Measurements from ENCODE around the gene DACH1. TPM values are rescaled to one million over a fixed set of nuclear protein-coding genes. Genes with fewer than 3 reads are reported as not detected.

The DACH1 gene
- polyA plus RNA-seq, 3 donors: 98.9 to 105 (median 99.0) TPM

DNA sequence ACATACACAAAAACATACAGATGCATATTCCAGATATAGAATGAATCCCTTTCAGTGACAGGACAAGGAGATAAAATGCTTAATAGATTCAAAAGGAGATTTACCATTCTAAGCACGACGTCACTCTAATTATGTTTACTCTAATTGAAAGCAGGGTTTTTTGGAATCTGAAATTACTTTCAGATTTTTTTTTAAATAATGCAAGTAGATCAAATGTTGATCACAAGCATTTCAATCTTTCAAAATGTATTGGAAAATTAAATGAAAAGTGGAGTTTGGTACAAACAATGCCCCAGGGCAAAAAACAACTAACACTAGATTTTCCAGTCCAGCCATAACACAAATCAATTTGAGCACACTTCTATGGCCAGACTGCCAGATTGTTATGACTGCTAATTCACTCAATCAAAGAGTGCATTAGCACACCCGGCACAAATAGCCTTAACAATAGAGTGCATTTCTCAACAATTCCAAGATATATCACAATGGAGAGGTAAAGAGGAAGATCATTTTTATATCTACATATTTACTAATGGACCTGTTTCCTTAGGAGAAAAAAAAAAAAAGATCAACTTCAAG is 4.3 kb upstream of the DACH1 start:
- DNase-seq: no peak

DNA sequence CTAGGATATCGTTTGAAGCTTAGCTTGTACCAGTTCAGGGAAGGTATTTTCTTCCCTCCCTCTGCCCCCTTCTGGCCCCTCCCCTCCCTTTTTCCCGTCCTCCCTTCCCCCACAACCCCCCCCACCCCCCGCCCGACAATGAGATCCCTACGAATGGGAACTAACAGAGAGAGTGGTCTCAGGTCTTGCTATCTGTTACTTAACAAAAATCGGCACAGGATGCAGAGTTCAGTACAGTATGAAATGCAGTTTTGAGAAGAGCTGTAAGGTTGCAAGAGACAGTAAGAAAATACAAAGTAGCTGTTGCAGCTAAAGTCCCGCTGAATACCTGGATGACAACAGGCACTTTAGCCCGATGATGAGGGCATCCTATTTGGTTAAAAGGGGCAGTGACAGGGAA is 3.1 kb upstream of the DACH1 start:
- DNase-seq: no peak

- no peak for DNase-seq
These were observed 2.3 kb upstream of the DACH1 start for GRCh38 chr13:71869274-71869673.

DNA sequence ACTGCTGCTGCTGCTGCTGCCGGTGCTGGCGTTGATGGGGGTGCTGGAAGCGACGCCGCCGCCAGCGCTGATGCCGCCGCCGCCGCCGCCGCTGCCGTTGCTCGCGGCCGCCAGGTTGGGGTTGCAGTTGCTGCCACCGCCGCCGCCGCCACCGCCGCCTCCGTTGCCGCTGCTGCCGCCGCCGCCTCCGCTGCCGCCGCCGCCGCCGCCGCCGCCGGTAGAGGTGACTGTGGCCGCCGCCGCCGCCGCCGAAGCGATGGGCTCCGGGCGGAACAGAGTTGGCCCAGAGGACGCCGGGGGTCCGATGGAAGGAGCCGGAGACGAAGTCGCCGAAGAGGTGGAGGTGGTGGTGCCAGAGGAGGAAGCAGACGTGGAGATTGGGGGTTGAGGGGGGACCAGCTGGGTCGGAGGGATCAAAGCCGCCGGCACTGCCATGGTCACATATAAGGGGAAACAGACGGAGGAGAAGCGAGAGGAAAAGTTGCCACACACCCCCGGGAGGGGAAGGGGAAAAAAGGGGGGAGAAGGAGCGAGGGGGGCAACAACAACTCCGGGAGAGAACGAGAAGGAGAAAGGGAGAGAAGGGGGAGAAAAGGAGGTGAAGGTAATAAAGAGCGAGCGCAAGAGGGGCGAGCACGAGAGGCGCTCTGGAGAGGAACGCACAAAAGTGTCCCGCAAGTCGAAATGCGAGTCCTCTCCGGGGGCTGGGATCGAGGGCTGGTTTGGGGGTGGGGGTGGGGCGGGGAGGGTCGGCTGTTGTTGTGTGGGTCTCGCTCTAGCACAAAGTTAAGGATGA is 471 bp downstream of the DACH1 start:
- DNase-seq: no peak

DNA sequence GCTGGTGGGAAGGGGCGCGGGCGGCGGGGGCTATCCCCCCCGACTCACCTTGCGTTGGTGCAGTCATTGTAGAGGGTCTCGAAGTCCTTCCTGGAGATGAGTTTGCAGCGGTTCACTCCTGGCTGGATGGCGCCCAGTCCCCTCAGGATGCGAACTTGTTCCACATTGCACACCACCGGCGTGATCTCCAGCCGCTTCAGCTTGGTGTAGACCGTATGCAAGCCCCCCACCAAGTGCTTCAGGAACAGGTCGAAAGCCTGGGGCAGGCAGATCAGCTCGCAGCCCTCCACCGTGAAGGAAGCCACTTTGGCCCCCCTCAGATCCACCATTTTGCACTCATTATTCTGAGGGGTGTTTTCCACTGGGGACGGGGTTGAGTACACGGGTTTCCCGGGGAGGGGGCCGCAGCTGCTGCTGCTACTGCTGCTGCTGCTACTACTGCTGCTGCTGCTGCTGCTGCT is 1.1 kb downstream of the DACH1 start:
- no peak for DNase-seq

DNA sequence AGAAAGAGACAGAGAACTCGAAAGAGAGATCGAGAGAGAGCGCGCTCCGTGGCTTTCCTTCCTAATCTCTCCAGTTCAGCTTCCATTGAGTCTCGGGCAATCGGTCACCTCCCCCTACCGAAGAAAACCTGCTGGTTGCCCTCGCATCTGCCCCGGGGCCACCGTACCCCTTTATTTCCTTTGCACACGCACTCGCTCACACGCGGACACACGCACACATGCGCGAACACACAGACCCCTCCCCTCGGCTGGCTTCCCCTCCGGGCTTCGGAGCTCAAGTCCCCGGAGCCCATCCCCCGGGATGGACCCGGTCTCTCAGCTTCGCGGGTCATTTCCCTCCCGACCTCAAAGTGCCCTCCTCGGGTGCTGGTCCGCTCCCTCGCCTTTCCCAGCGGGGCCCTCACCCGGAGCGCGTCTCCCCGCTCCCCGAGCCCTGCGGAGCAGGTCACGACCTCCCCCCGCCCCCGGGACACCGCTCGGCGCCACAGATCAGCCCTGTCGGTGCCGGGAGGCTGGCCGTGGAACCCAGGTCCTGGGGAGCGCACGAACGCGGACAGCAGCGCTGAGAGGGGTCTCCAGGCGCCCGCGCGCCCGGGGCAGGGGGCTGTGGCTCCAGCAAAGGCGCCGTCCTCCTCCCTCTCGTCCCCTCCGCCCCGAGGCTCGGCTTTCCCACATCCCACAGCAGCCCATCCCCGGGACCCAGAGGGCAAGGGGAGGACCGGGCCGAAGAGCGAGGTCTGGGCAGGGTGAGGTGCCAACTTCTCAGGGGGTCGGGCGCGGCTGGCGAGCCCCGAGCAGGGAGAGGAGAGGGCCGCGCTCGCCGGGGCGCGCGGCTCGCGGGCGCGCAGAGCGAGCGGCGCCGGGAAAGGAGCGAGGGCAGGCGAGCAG is 1.8 kb downstream of the DACH1 start:
- no peak for DNase-seq

DNA sequence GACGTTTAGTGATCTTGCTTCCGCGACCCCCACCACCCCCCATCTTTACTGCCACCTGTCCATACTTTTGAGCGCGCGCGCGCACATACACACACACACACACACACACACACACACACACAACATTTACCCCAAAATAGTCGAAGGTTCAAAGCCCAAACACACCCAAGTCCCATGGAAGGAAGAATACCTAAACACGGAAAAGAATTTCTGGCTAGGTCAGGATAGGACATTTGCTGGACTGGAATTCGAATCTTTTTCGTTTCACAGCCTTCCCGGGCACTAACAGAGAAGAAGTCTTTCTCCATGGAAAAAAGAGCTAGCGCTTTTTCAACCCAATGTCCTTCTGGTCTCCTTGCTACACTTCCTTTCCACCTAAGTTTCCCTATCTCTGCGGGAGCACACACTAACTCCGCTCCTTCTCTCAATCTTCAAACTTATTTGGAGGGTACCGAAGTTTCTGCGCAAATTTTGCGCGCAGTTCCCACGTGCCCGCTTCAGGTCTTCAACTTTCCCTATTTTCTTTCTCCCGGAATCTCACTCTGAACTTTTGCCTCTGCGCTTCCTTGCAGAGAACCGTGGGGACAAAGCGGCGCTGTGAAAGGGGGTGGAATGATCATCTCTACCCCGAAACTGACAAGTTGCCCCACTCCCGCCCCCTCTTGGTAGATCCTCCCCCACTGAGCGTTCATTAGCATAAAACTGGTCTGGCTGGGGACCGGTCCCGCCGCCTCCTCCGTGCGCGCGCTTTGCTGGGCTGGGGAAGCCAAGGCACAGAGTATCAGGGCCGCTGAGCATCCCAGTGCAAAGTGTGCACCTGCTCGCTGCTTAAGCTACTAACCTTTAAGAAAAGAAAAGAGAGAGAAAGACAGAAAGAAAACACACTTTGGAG is 2.7 kb downstream of the DACH1 start:
- DNase-seq: peak; percentile 64

- no peak for DNase-seq
These were observed 3.6 kb downstream of the DACH1 start for GRCh38 chr13:71863254-71863865.

DNA sequence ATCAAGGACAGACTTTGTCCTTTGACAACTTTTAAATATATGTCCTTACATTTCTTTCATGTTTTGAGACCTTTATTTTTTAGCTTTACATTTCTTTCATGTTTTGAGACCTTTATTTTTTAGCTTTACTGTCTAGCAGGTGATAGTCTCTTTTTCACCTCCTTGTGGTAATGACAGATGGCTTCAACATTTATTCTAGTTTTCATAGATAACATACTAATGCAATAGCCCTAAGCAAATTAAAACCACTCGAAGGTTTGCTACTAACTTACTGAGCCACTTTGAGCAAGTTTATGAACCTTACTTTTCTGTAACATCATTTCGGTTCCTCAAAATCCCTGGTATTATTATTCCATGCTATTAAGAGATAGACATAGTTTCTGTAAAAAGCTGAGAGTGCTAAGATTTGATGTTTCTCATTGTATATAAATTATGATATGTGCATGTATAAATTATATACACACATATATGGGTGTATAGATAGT is 4.5 kb downstream of the DACH1 start:
- DNase-seq: no peak

- DNase-seq: no peak
These were observed 5.1 kb downstream of the DACH1 start for GRCh38 chr13:71861769-71862458.

DNA sequence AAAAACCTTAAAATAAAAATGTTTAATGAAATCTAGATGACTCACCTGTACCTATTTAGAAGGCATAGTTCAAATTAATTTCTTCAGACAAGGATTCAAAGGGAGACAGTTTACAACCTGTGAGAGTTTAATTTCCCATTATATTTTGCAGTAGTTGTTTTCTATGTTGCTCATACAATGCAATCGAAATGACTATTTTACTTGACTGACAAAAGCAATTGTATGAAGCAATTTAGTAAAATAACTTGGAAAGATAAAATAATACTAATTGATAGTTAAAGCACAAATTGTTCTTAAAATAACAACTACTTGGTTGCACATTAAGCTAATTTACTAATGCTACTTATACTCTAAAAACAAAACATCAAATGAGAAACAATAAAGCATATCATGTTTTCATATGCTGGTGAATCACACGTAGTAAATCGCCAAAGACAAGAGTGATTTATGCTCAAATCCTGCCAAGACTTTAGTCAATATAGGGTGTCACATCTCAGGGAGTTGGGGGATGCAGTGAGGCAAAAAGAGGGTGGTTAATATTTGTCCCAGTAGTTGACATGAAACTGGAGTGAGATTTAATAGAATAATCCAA is 6.4 kb downstream of the DACH1 start:
- DNase-seq: no peak

- no peak for DNase-seq
These were observed 8.4 kb downstream of the DACH1 start for GRCh38 chr13:71858647-71859046.

DNA sequence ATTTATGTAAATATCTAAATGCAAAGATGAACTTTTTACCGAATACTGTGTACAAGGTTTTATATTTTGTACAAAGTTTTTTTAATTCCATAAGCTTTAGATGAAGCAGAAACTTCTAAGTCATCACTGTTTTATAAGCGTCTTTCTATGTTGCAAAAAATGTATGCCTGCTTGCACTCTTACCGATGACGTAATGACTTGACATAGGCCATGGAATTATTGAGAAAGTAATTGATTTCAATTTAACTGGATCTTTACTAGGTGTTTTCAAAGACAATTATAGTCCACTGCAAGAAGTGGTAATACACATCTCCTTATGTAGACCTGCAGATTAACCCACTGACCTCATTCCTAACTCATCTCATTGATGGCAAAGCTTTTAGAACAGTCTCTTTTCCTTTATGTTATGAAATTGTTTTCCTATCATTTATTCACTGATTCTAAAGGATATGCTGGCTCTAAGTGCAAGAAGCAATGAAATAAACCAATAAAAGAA is 10.4 kb downstream of the DACH1 start:
- no peak for DNase-seq

DNA sequence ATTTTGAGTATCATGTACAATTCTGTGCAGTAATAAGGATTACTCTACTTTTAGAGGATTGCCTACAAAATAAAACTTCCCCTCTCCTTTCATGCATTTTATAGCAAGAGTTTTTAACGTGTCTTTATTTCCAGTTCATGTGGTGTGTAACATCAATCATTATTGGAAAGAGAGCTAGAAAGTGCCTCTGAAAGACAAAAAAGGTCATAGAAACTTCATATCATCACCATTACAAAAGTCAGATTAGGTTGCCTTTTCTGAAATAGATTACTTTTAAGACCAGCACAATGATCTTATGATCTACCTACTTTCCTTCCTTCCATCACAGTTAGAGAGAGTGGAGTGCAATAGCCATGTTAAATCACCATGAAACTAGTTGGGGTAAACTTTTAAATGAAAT is 12.6 kb downstream of the DACH1 start:
- no peak for DNase-seq

- no peak for DNase-seq
These were observed 13.3 kb downstream of the DACH1 start for GRCh38 chr13:71853725-71854124.

GRCh38 chr13:71852736-71853135 is 14.3 kb downstream of the DACH1 start:
- DNase-seq: no peak

- DNase-seq: no peak
These were observed 15.2 kb downstream of the DACH1 start for GRCh38 chr13:71851498-71852409.

DNA sequence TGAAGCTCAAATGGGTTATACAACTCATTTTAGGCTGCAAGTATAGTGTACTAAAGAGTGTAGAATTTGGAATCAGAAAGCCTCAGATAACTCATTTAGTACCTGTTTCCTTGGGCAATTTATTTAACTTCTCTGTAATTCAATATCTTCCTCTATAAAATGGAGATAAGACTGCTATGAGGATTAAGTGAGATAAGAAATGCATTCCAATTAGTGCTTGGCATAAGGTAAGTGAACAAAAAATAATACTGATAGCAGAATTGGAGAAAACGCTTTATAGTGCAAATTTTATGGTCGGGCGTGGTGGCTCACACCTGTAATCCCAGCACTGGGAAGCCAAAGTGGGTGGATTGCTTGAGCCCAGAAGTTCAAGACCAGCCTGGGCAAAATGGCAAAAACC is 25.0 kb downstream of the DACH1 start:
- no peak for DNase-seq

- DNase-seq: no peak
These were observed 28.2 kb downstream of the DACH1 start for GRCh38 chr13:71838842-71839241.
